GM12878 (cell line): ENCODE results near the gene SLC39A13.

ENCODE experiments used
- NFYB ChIP-seq: IDR thresholded peaks from 2 replicates; pipeline ENCODE4 v1.6.1; 2011; ENCODE audit warnings: low read depth, mild to moderate bottlenecking, low read length, improper control_type of control experiment, moderate library complexity; ENCODE audit not compliant: insufficient read depth
- POLR2AphosphoS2 ChIP-seq: IDR thresholded peaks from 2 replicates; pipeline ENCODE4 v1.6.1; 2011; ENCODE audit warnings: low read depth, mild to moderate bottlenecking, low read length, improper control_type of control experiment, moderate library complexity
- POLR2AphosphoS5 ChIP-seq: IDR thresholded peaks from 2 replicates; pipeline ENCODE4 v1.6.1; 2011; ENCODE audit warnings: mild to moderate bottlenecking, low read length, inconsistent platforms
- SIX5 ChIP-seq: IDR thresholded peaks from 2 replicates; pipeline ENCODE4 v1.6.1; 2011; ENCODE audit warnings: mild to moderate bottlenecking, low read depth, low read length, moderate library complexity; ENCODE audit not compliant: severe bottlenecking
- TF ChIP-seq, protein P1 (sequence below), 3 experiments: IDR thresholded peaks in 2 of 3; conservative IDR thresholded peaks in 1 of 3; 2 replicates each; pipeline ENCODE4 v1.5.1; 2011; ENCODE audit warnings: low read depth in 3 of 3, low read length in 3 of 3, mild to moderate bottlenecking in 3 of 3, control low read depth in 2 of 3, moderate library complexity in 2 of 3, inconsistent platforms in 1 of 3, mixed read lengths in 1 of 3; ENCODE audit not compliant: control insufficient read depth in 2 of 3, insufficient read depth in 1 of 3; ENCODE audit errors: extremely low read depth in 1 of 3
- TF ChIP-seq, protein P2 (sequence below): fragments of 450-650 bp; IDR thresholded peaks from 2 replicates; pipeline ENCODE4 v1.6.1; 2016; ENCODE audit warnings: mild to moderate bottlenecking, moderate library complexity, borderline replicate concordance

DNA sequence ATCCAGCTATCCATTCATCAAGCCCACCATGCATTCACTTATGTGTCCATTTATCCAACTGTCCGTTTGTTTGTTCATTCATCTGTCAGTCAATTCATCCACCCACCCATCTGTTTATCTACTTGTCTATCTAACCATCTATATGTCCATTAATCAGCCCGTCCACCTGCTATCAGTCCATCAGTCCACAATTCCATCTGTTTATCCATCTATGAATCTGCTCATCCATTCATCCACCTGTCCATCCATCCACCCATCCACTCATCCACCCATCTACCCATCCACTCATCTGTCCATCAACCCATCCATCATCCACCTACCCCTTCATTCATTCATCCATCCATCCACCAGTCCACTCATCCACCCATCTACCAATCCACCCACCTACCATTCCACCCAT lies 29.1 kb upstream of the SLC39A13 start:
- TF ChIP-seq POLR2AphosphoS5 (no peak), SIX5 (no peak), NFYB (no peak), POLR2AphosphoS2 (no peak)
- TF ChIP-seq, protein P1, sequence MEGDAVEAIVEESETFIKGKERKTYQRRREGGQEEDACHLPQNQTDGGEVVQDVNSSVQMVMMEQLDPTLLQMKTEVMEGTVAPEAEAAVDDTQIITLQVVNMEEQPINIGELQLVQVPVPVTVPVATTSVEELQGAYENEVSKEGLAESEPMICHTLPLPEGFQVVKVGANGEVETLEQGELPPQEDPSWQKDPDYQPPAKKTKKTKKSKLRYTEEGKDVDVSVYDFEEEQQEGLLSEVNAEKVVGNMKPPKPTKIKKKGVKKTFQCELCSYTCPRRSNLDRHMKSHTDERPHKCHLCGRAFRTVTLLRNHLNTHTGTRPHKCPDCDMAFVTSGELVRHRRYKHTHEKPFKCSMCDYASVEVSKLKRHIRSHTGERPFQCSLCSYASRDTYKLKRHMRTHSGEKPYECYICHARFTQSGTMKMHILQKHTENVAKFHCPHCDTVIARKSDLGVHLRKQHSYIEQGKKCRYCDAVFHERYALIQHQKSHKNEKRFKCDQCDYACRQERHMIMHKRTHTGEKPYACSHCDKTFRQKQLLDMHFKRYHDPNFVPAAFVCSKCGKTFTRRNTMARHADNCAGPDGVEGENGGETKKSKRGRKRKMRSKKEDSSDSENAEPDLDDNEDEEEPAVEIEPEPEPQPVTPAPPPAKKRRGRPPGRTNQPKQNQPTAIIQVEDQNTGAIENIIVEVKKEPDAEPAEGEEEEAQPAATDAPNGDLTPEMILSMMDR (IDR thresholded peaks at IDR 0.05 in 2 of 3, conservative IDR thresholded peaks at IDR 0.05 in 1 of 3; ENCODE audit: control insufficient read depth in 2 of 3, extremely low read depth in 1 of 3, insufficient read depth in 1 of 3, low read depth in 3 of 3, low read length in 3 of 3) = no peak
- TF ChIP-seq, protein P2, sequence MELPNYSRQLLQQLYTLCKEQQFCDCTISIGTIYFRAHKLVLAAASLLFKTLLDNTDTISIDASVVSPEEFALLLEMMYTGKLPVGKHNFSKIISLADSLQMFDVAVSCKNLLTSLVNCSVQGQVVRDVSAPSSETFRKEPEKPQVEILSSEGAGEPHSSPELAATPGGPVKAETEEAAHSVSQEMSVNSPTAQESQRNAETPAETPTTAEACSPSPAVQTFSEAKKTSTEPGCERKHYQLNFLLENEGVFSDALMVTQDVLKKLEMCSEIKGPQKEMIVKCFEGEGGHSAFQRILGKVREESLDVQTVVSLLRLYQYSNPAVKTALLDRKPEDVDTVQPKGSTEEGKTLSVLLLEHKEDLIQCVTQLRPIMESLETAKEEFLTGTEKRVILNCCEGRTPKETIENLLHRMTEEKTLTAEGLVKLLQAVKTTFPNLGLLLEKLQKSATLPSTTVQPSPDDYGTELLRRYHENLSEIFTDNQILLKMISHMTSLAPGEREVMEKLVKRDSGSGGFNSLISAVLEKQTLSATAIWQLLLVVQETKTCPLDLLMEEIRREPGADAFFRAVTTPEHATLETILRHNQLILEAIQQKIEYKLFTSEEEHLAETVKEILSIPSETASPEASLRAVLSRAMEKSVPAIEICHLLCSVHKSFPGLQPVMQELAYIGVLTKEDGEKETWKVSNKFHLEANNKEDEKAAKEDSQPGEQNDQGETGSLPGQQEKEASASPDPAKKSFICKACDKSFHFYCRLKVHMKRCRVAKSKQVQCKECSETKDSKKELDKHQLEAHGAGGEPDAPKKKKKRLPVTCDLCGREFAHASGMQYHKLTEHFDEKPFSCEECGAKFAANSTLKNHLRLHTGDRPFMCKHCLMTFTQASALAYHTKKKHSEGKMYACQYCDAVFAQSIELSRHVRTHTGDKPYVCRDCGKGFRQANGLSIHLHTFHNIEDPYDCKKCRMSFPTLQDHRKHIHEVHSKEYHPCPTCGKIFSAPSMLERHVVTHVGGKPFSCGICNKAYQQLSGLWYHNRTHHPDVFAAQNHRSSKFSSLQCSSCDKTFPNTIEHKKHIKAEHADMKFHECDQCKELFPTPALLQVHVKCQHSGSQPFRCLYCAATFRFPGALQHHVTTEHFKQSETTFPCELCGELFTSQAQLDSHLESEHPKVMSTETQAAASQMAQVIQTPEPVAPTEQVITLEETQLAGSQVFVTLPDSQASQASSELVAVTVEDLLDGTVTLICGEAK = no peak
